ENCODE measurements around the gene CHCT1.
A peak's percentile ranks its signal among the peaks of the same experiment; 100 is the strongest.
"Not testable (repeated sequence)": the region's sequence is repeated elsewhere in the genome, so short reads cannot be mapped to it uniquely, and the experiment has no call there.

The CHCT1 gene

GRCh38 chr17:60398227-60398959 lies 23.9 kb upstream of the CHCT1 start:
- no peak for DNase-seq (ENCODE audit: low read depth in 2 of 3, low spot score in 2 of 3)

- no peak for DNase-seq (ENCODE audit: low read depth in 2 of 3, low spot score in 2 of 3)
These were observed 20.5 kb upstream of the CHCT1 start for GRCh38 chr17:60401819-60402218.

GRCh38 chr17:60403523-60403810 lies 18.8 kb upstream of the CHCT1 start:
- no peak for DNase-seq (ENCODE audit: low read depth in 2 of 3, low spot score in 2 of 3)

GRCh38 chr17:60403962-60404361 lies 18.3 kb upstream of the CHCT1 start:
- no peak for DNase-seq (ENCODE audit: low read depth in 2 of 3, low spot score in 2 of 3)

- no peak for DNase-seq (ENCODE audit: low read depth in 2 of 3, low spot score in 2 of 3)
These were observed 15.4 kb upstream of the CHCT1 start for GRCh38 chr17:60406887-60407286.

GRCh38 chr17:60410001-60410400 lies 12.3 kb upstream of the CHCT1 start:
- no peak for DNase-seq (ENCODE audit: low read depth in 2 of 3, low spot score in 2 of 3)

GRCh38 chr17:60412701-60413100 lies 9.6 kb upstream of the CHCT1 start:
- no peak for DNase-seq (ENCODE audit: low read depth in 2 of 3, low spot score in 2 of 3)

GRCh38 chr17:60415146-60415545 lies 7.1 kb upstream of the CHCT1 start:
- no peak for DNase-seq (ENCODE audit: low read depth in 2 of 3, low spot score in 2 of 3)

- no peak for DNase-seq (ENCODE audit: low read depth in 2 of 3, low spot score in 2 of 3)
These were observed 5.8 kb upstream of the CHCT1 start for GRCh38 chr17:60416368-60416925.

GRCh38 chr17:60419003-60419402 lies 3.3 kb upstream of the CHCT1 start:
- not testable (repeated sequence) for DNase-seq (ENCODE audit: low read depth in 2 of 3, low spot score in 2 of 3)

- not testable (repeated sequence) for DNase-seq (ENCODE audit: low read depth in 2 of 3, low spot score in 2 of 3)
These were observed 2.4 kb upstream of the CHCT1 start for GRCh38 chr17:60419875-60420274.

GRCh38 chr17:60421273-60422161 lies 772 bp upstream of the CHCT1 start:
- peak; percentile 50 to 65 (median 53) for DNase-seq (ENCODE audit: low read depth in 2 of 3, low spot score in 2 of 3)

GRCh38 chr17:60423865-60424264 lies 1.6 kb downstream of the CHCT1 start:
- DNase-seq (ENCODE audit: low read depth in 2 of 3, low spot score in 2 of 3) = no peak

- DNase-seq (ENCODE audit: low read depth in 2 of 3, low spot score in 2 of 3) = no peak
These were observed 3.3 kb downstream of the CHCT1 start for GRCh38 chr17:60425626-60426025.

- DNase-seq (ENCODE audit: low read depth in 2 of 3, low spot score in 2 of 3) = no peak
These were observed 4.3 kb downstream of the CHCT1 start for GRCh38 chr17:60426596-60426995.

GRCh38 chr17:60428491-60428890 lies 6.2 kb downstream of the CHCT1 start:
- DNase-seq (ENCODE audit: low read depth in 2 of 3, low spot score in 2 of 3) = not testable (repeated sequence)

- not testable (repeated sequence) for DNase-seq (ENCODE audit: low read depth in 2 of 3, low spot score in 2 of 3)
These were observed 8.3 kb downstream of the CHCT1 start for GRCh38 chr17:60430561-60430960.

GRCh38 chr17:60433021-60433997 lies 11.0 kb downstream of the CHCT1 start:
- DNase-seq (ENCODE audit: low read depth in 2 of 3, low spot score in 2 of 3) = not testable (repeated sequence)

- DNase-seq (ENCODE audit: low read depth in 2 of 3, low spot score in 2 of 3) = no peak
These were observed 13.2 kb downstream of the CHCT1 start for GRCh38 chr17:60435244-60436167.

GRCh38 chr17:60436676-60437075 lies 14.4 kb downstream of the CHCT1 start:
- DNase-seq (ENCODE audit: low read depth in 2 of 3, low spot score in 2 of 3) = no peak
